PC-3 (cell line): ENCODE results near the gene CAMK1D. TPM values are rescaled to one million over a fixed set of nuclear protein-coding genes. Genes with fewer than 3 reads are reported as not detected.

ENCODE experiments used
- ATAC-seq: fragments of 200-7000 bp; cut with Tn5 transposase; 2 replicates; pipeline ENCODE4 v1.9.1; 2020; ENCODE audit warnings: mild to moderate bottlenecking, moderate library complexity
- BruUV-seq: library from RNA; stranded (reverse); fragments of 400-500 nt; replicated peaks from 2 replicates; lab custom pipeline; 2021; lab: Mats Ljungman, UMichigan
- CTCF ChIA-PET: fragments of 300-600 bp; sonication (Branson Sonifier 250); formaldehyde crosslinking; loops from one replicate; lab custom pipeline; 2022; ENCODE audit warnings: antibody characterized with exemption; lab: Charles Lee
- POLR2A ChIA-PET: fragments of 300-600 bp; sonication (Branson Sonifier 250); formaldehyde crosslinking; loops from one replicate; lab custom pipeline; 2022; ENCODE audit warnings: antibody characterized with exemption; ENCODE audit not compliant: unreplicated experiment; lab: Charles Lee
- DNase-seq: peaks from one replicate; pipeline ENCODE4 v3.0.0-alpha.2; 2015
- H2AFZ ChIP-seq: fragments of 300-600 bp; sonication (generic); 2 replicates; pipeline ENCODE4 v1.6.0; 2016; ENCODE audit warnings: antibody characterized with exemption, low read length
- H3F3A ChIP-seq: fragments of 300-600 bp; sonication (generic); one replicate; pipeline ENCODE4 v1.6.0; 2017; ENCODE audit warnings: antibody characterized with exemption, low read length, control low read depth, mild to moderate bottlenecking; ENCODE audit not compliant: unreplicated experiment
- H3K27ac ChIP-seq: fragments of 300-600 bp; sonication (generic); 2 replicates; pipeline ENCODE4 v1.5.1; 2016; ENCODE audit warnings: mild to moderate bottlenecking, low read length
- H3K27me3 ChIP-seq: fragments of 300-600 bp; sonication (generic); 2 replicates; pipeline ENCODE4 v1.6.1; 2016; ENCODE audit warnings: low read length, mixed read lengths
- H3K36me3 ChIP-seq: fragments of 300-600 bp; sonication (generic); 2 replicates; pipeline ENCODE4 v1.6.1; 2016; ENCODE audit warnings: low read depth, mixed run types, low read length, mixed read lengths
- H3K4me1 ChIP-seq: fragments of 300-600 bp; sonication (generic); 2 replicates; pipeline ENCODE4 v1.5.1; 2016; ENCODE audit warnings: low read length; ENCODE audit not compliant: insufficient read depth
- H3K4me2 ChIP-seq: fragments of 300-600 bp; sonication (generic); 2 replicates; pipeline ENCODE4 v1.6.0; 2016; ENCODE audit warnings: low read length
- H3K4me3 ChIP-seq: fragments of 300-600 bp; sonication (generic); 2 replicates; pipeline ENCODE4 v1.5.1; 2016; ENCODE audit warnings: mild to moderate bottlenecking, low read length, mixed read lengths
- H3K79me2 ChIP-seq: fragments of 300-600 bp; sonication (generic); 2 replicates; pipeline ENCODE4 v1.6.1; 2017; ENCODE audit warnings: low read length, mixed read lengths
- H3K9ac ChIP-seq: fragments of 300-600 bp; sonication (generic); 2 replicates; pipeline ENCODE4 v1.6.0; 2016; ENCODE audit warnings: mild to moderate bottlenecking, low read length
- H3K9me2 ChIP-seq: fragments of 300-600 bp; sonication (generic); replicated peaks from 2 replicates; pipeline ENCODE4 v1.6.1; 2016; ENCODE audit warnings: mixed run types, low read length, mixed read lengths
- H3K9me3 ChIP-seq: fragments of 300-600 bp; sonication (generic); 2 replicates; pipeline ENCODE4 v1.6.1; 2016; ENCODE audit warnings: low read length, mixed read lengths
- H4K20me1 ChIP-seq: fragments of 300-600 bp; sonication (generic); 2 replicates; pipeline ENCODE4 v1.6.1; 2016; ENCODE audit warnings: low read length, mixed read lengths
- EZH2 ChIP-seq: fragments of 300-600 bp; sonication (generic); IDR thresholded peaks from one replicate; pipeline ENCODE4 v1.6.1; 2017; ENCODE audit warnings: antibody characterized with exemption, mild to moderate bottlenecking, low read length; ENCODE audit not compliant: unreplicated experiment
- EZH2phosphoT487 ChIP-seq: fragments of 300-600 bp; sonication (generic); IDR thresholded peaks from 2 replicates; pipeline ENCODE4 v1.6.1; 2018; ENCODE audit warnings: mild to moderate bottlenecking, antibody characterized with exemption, low read length, borderline replicate concordance
- intact Hi-C: fragments of 100-400 bp; cut with micrococcal nuclease; formaldehyde crosslinking; loops from 2 replicates; pipeline ENCODE4 v1.9.0; 2023
- total RNA-seq: library from RNA; depleted of rRNA; stranded (reverse); fragments of >200 nt; gene quantifications from 2 replicates; pipeline ENCODE4 v1.2.3, GENCODE V29; 2014
- TF ChIP-seq, protein P1 (sequence below): fragments of 300-600 bp; sonication (generic); conservative IDR thresholded peaks from 2 replicates; pipeline ENCODE4 v1.5.1; 2017; ENCODE audit warnings: antibody characterized with exemption, low read depth, mild to moderate bottlenecking, low read length

Gene CAMK1D
- total RNA-seq, 1 experiment from 2014 or later, result 1.3 TPM

DNA sequence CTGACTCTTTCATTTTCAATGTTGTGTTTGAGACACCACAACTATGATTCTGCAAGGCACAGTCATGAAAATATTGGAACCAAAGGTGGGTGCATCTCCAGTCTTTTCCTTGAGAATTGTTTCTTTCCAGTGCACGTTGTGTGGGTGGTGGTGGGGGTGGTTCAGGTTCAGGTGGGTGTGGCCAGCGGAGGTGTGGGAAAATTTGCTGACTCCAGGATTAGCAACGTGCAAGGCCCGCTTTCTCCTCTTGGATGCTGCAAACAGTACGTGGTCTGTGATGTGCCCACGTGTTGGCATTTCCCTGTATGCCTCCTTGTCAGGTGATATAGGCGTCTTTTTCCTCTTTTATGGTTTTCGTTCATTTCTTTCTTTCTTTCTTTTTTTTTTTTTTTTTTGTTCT lies 59.1 kb downstream of the CAMK1D start:
- H3K9ac ChIP-seq, result no peak overlapping the region
- ATAC-seq (no peak), DNase-seq (no peak)
- ChIA-PET CTCF (no interaction called here), POLR2A (no interaction called here)
- no peak overlapping the region for H3K4me3 ChIP-seq
- H2AFZ ChIP-seq, result no peak overlapping the region
- H3K36me3 ChIP-seq, result no peaks in the 10 kb centered on the region
- no peak overlapping the region for H3K4me2 ChIP-seq
- BruUV-seq, result no TSS peak
- H3K4me1 ChIP-seq, result peaks cover 15% of the 10 kb centered on the region
- TF ChIP-seq, protein P1, sequence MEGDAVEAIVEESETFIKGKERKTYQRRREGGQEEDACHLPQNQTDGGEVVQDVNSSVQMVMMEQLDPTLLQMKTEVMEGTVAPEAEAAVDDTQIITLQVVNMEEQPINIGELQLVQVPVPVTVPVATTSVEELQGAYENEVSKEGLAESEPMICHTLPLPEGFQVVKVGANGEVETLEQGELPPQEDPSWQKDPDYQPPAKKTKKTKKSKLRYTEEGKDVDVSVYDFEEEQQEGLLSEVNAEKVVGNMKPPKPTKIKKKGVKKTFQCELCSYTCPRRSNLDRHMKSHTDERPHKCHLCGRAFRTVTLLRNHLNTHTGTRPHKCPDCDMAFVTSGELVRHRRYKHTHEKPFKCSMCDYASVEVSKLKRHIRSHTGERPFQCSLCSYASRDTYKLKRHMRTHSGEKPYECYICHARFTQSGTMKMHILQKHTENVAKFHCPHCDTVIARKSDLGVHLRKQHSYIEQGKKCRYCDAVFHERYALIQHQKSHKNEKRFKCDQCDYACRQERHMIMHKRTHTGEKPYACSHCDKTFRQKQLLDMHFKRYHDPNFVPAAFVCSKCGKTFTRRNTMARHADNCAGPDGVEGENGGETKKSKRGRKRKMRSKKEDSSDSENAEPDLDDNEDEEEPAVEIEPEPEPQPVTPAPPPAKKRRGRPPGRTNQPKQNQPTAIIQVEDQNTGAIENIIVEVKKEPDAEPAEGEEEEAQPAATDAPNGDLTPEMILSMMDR, result no peak
- TF ChIP-seq EZH2phosphoT487, result no peak
- no peak for TF ChIP-seq EZH2
- no peaks in the 10 kb centered on the region for H3K27me3 ChIP-seq
- no peaks in the 10 kb centered on the region for H3K9me2 ChIP-seq
- H3K27ac ChIP-seq, result no peak overlapping the region
- no peaks in the 10 kb centered on the region for H3K9me3 ChIP-seq
- no peaks in the 10 kb centered on the region for H3K79me2 ChIP-seq
- H3F3A ChIP-seq, result no peaks in the 10 kb centered on the region
- intact Hi-C loops, result no loop called here
- H4K20me1 ChIP-seq, result no peaks in the 10 kb centered on the region

DNA sequence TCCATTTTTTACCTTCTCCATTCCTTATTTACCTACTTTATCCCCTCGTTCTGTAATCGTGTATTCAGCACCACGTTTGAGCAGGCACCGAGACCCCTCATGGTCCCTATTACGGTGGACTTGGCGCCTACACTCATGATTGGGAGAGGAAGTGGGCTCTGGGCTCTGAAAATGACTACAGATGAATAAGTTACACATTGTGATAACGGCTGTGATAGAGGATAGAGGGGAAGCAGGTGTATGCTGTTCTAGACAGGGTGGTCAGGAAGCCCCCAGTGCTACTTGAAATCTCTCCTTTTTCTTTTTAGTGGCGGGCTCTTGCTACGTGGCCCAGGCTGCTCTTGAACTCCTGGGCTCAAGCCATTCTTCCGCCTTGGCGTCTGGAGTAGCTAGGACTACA lies 59.8 kb downstream of the CAMK1D start:
- peaks cover 15% of the 10 kb centered on the region for H3K4me1 ChIP-seq
- ATAC-seq (no peak), DNase-seq (no peak)
- H3K9ac ChIP-seq, result no peak overlapping the region
- TF ChIP-seq, protein P1, result no peak
- TF ChIP-seq EZH2 (no peak), EZH2phosphoT487 (no peak)
- H3K27me3 ChIP-seq, result no peaks in the 10 kb centered on the region
- H3K9me2 ChIP-seq, result no peaks in the 10 kb centered on the region
- no peaks in the 10 kb centered on the region for H3K36me3 ChIP-seq
- H3K27ac ChIP-seq, result no peak overlapping the region
- no peak overlapping the region for H3K4me3 ChIP-seq
- H3K4me2 ChIP-seq, result no peak overlapping the region
- no peaks in the 10 kb centered on the region for H3K9me3 ChIP-seq
- H3F3A ChIP-seq, result no peaks in the 10 kb centered on the region
- H2AFZ ChIP-seq, result no peak overlapping the region
- POLR2A ChIA-PET, result no interaction called here
- H4K20me1 ChIP-seq, result no peaks in the 10 kb centered on the region
- CTCF ChIA-PET, result no interaction called here
- BruUV-seq, result no TSS peak
- H3K79me2 ChIP-seq, result no peaks in the 10 kb centered on the region
- intact Hi-C loops, result no loop called here

DNA sequence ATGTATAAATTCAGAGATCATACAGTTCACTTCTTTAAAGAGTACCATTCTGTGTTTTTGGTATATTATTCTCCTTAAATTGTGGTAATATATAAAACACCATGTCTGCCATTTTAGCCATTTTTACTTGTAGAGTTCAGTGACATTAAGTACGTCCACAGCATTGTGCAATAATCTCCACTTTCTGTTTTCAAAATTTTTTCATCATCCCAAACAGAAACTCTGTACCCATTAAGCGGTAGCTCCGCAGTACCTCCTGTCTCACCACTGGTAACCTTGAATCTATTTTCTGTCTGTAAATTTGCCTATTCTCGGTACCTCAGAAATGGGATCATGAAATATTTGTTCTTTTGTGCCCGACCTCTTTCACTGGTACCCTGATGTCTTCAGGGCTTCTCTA lies 60.3 kb downstream of the CAMK1D start:
- Histone ChIP-seq H3K4me1 (peaks cover 15% of the 10 kb centered on the region), H3K4me2 (no peak overlapping the region), H3K9ac (no peak overlapping the region), H3K9me2 (no peaks in the 10 kb centered on the region), H3K27me3 (no peaks in the 10 kb centered on the region), H3K79me2 (no peaks in the 10 kb centered on the region), H3K36me3 (no peaks in the 10 kb centered on the region), H2AFZ (no peak overlapping the region), H3F3A (no peaks in the 10 kb centered on the region), H3K9me3 (no peaks in the 10 kb centered on the region), H3K4me3 (no peak overlapping the region), H4K20me1 (no peaks in the 10 kb centered on the region), H3K27ac (no peak overlapping the region)
- TF ChIP-seq EZH2 (no peak), EZH2phosphoT487 (no peak)
- TF ChIP-seq, protein P1, result no peak
- ChIA-PET POLR2A (no interaction called here), CTCF (no interaction called here)
- no TSS peak for BruUV-seq
- intact Hi-C loops, result no loop called here
- DNase-seq (no peak), ATAC-seq (no peak)
